ENCODE measurements around the gene GALNT2. TPM values are rescaled to one million over a fixed set of nuclear protein-coding genes. Genes with fewer than 3 reads are reported as not detected.

GALNT2 gene
- total RNA-seq, 1 donor from 2014 or later: 67.9 TPM

- no peak for DNase-seq (ENCODE audit: low spot score)
- Mint-ChIP-seq H3K36me3 (ENCODE audit: low read depth) (no peaks in the 10 kb centered on the region), H3K9me3 (no peaks in the 10 kb centered on the region), H3K27ac (peak overlapping the region; percentile 13), H3K4me3 (no peak overlapping the region), H3K27me3 (ENCODE audit: insufficient read depth) (no peaks in the 10 kb centered on the region), H3K4me1 (ENCODE audit: low read depth) (peaks cover 25% of the 10 kb centered on the region)
- intact Hi-C loops (cut with micrococcal nuclease): no loop called here
Measured at GRCh38 chr1:230157420-230158390, 90.7 kb downstream of the GALNT2 start.

GRCh38 chr1:230158415-230159291, 91.6 kb downstream of the GALNT2 start:
- no peak for DNase-seq (ENCODE audit: low spot score)
- Mint-ChIP-seq H3K27ac (peak overlapping the region; percentile 13), H3K36me3 (ENCODE audit: low read depth) (no peaks in the 10 kb centered on the region), H3K4me3 (no peak overlapping the region), H3K9me3 (no peaks in the 10 kb centered on the region), H3K27me3 (ENCODE audit: insufficient read depth) (no peaks in the 10 kb centered on the region), H3K4me1 (ENCODE audit: low read depth) (peaks cover 33% of the 10 kb centered on the region)
- intact Hi-C loops (cut with micrococcal nuclease): no loop called here

GRCh38 chr1:230159580-230159979, 92.5 kb downstream of the GALNT2 start:
- Mint-ChIP-seq H3K4me3 (no peak overlapping the region), H3K27ac (no peak overlapping the region), H3K36me3 (ENCODE audit: low read depth) (no peaks in the 10 kb centered on the region), H3K27me3 (ENCODE audit: insufficient read depth) (no peaks in the 10 kb centered on the region), H3K4me1 (ENCODE audit: low read depth) (peaks cover 33% of the 10 kb centered on the region), H3K9me3 (no peaks in the 10 kb centered on the region)
- DNase-seq (ENCODE audit: low spot score): no peak
- intact Hi-C loops (cut with micrococcal nuclease): no loop called here

GRCh38 chr1:230160957-230161771, 94.1 kb downstream of the GALNT2 start:
- H3K9me3 Mint-ChIP-seq: no peaks in the 10 kb centered on the region
- peaks cover 25% of the 10 kb centered on the region for H3K4me1 Mint-ChIP-seq (ENCODE audit: low read depth)
- intact Hi-C loops (cut with micrococcal nuclease): no loop called here
- no peak overlapping the region for H3K4me3 Mint-ChIP-seq
- peak overlapping the region; percentile 16 for H3K27ac Mint-ChIP-seq
- H3K36me3 Mint-ChIP-seq (ENCODE audit: low read depth): no peaks in the 10 kb centered on the region
- no peaks in the 10 kb centered on the region for H3K27me3 Mint-ChIP-seq (ENCODE audit: insufficient read depth)
- no peak for DNase-seq (ENCODE audit: low spot score)

- Mint-ChIP-seq H3K27ac (no peak overlapping the region), H3K36me3 (ENCODE audit: low read depth) (no peaks in the 10 kb centered on the region), H3K4me1 (ENCODE audit: low read depth) (peaks cover 17% of the 10 kb centered on the region), H3K4me3 (no peak overlapping the region), H3K9me3 (no peaks in the 10 kb centered on the region), H3K27me3 (ENCODE audit: insufficient read depth) (no peaks in the 10 kb centered on the region)
- intact Hi-C loops (cut with micrococcal nuclease): no loop called here
- DNase-seq (ENCODE audit: low spot score): no peak
Measured at GRCh38 chr1:230163205-230163604, 96.2 kb downstream of the GALNT2 start.

GRCh38 chr1:230163719-230164118, 96.7 kb downstream of the GALNT2 start:
- intact Hi-C loops (cut with micrococcal nuclease): no loop called here
- peaks cover 17% of the 10 kb centered on the region for H3K4me1 Mint-ChIP-seq (ENCODE audit: low read depth)

GRCh38 chr1:230165536-230165935, 98.5 kb downstream of the GALNT2 start:
- Mint-ChIP-seq H3K4me1 (ENCODE audit: low read depth) (peaks cover 35% of the 10 kb centered on the region), H3K27ac (no peak overlapping the region), H3K9me3 (no peaks in the 10 kb centered on the region), H3K4me3 (no peak overlapping the region), H3K36me3 (ENCODE audit: low read depth) (peaks cover 4% of the 10 kb centered on the region), H3K27me3 (ENCODE audit: insufficient read depth) (no peaks in the 10 kb centered on the region)
- intact Hi-C loops (cut with micrococcal nuclease): loop anchor here (5.0 kb wide), 1 partner anchor 147 kb away; no protein-coding TSS in a partner anchor
- no peak for DNase-seq (ENCODE audit: low spot score)

More at GRCh38 chr1:230163719-230164118, 96.7 kb downstream of the GALNT2 start:
- H3K9me3 Mint-ChIP-seq: no peaks in the 10 kb centered on the region
- no peaks in the 10 kb centered on the region for H3K36me3 Mint-ChIP-seq (ENCODE audit: low read depth)
- no peak overlapping the region for H3K27ac Mint-ChIP-seq
- H3K27me3 Mint-ChIP-seq (ENCODE audit: insufficient read depth): no peaks in the 10 kb centered on the region
- DNase-seq (ENCODE audit: low spot score): no peak
- H3K4me3 Mint-ChIP-seq: no peak overlapping the region

GRCh38 chr1:230166366-230167132, 99.5 kb downstream of the GALNT2 start:
- no peak overlapping the region for H3K4me3 Mint-ChIP-seq
- H3K4me1 Mint-ChIP-seq (ENCODE audit: low read depth): peaks cover 39% of the 10 kb centered on the region
- H3K9me3 Mint-ChIP-seq: no peaks in the 10 kb centered on the region
- intact Hi-C loops (cut with micrococcal nuclease): loop anchor here (1.0 to 5.0 kb wide), 5 partner anchors 40 to 505 kb away; no protein-coding TSS in a partner anchor
- H3K36me3 Mint-ChIP-seq (ENCODE audit: low read depth): peaks cover 5% of the 10 kb centered on the region
- no peak for DNase-seq (ENCODE audit: low spot score)
- no peak overlapping the region for H3K27ac Mint-ChIP-seq
- no peaks in the 10 kb centered on the region for H3K27me3 Mint-ChIP-seq (ENCODE audit: insufficient read depth)

- H3K27ac Mint-ChIP-seq: no peak overlapping the region
- DNase-seq (ENCODE audit: low spot score): peak; percentile 12
- H3K9me3 Mint-ChIP-seq: no peaks in the 10 kb centered on the region
- H3K27me3 Mint-ChIP-seq (ENCODE audit: insufficient read depth): no peaks in the 10 kb centered on the region
- intact Hi-C loops (cut with micrococcal nuclease): loop anchor here (1.0 to 5.0 kb wide), 5 partner anchors 41 to 506 kb away; no protein-coding TSS in a partner anchor
- H3K4me1 Mint-ChIP-seq (ENCODE audit: low read depth): peaks cover 39% of the 10 kb centered on the region
- H3K36me3 Mint-ChIP-seq (ENCODE audit: low read depth): peaks cover 5% of the 10 kb centered on the region
- no peak overlapping the region for H3K4me3 Mint-ChIP-seq
Measured at GRCh38 chr1:230167419-230167852, 100.4 kb downstream of the GALNT2 start.

- peaks cover 9% of the 10 kb centered on the region for H3K36me3 Mint-ChIP-seq (ENCODE audit: low read depth)
- no peak overlapping the region for H3K4me3 Mint-ChIP-seq
- H3K4me1 Mint-ChIP-seq (ENCODE audit: low read depth): peaks cover 37% of the 10 kb centered on the region
- no peak overlapping the region for H3K27ac Mint-ChIP-seq
- DNase-seq (ENCODE audit: low spot score): no peak
- no peaks in the 10 kb centered on the region for H3K9me3 Mint-ChIP-seq
- no peaks in the 10 kb centered on the region for H3K27me3 Mint-ChIP-seq (ENCODE audit: insufficient read depth)
- intact Hi-C loops (cut with micrococcal nuclease): loop anchor here (5.0 kb wide), 1 partner anchor 143 kb away; no protein-coding TSS in a partner anchor
Measured at GRCh38 chr1:230169454-230170152, 102.6 kb downstream of the GALNT2 start.

GRCh38 chr1:230170153-230170547, 103.1 kb downstream of the GALNT2 start:
- no peak overlapping the region for H3K4me3 Mint-ChIP-seq
- DNase-seq (ENCODE audit: low spot score): no peak
- H3K4me1 Mint-ChIP-seq (ENCODE audit: low read depth): peaks cover 42% of the 10 kb centered on the region
- no peaks in the 10 kb centered on the region for H3K9me3 Mint-ChIP-seq
- H3K27ac Mint-ChIP-seq: peak overlapping the region; percentile 6
- intact Hi-C loops (cut with micrococcal nuclease): no loop called here
- peaks cover 9% of the 10 kb centered on the region for H3K36me3 Mint-ChIP-seq (ENCODE audit: low read depth)
- peaks cover 2% of the 10 kb centered on the region for H3K27me3 Mint-ChIP-seq (ENCODE audit: insufficient read depth)
